Ovary (tissue), 3 donors: ENCODE measurements around the gene NUDT16L1.

Experiments
- EP300 ChIP-seq: sonication (generic); formaldehyde crosslinking; IDR thresholded peaks from one replicate; pipeline ENCODE4 v1.6.1; 2017; ENCODE audit warnings: antibody characterized with exemption
- TF ChIP-seq, protein P1 (sequence below), 3 donors: fragments of 450-650 bp in 2 of 3; fragments of 200-600 bp in 1 of 3; IDR thresholded peaks; one replicate each; pipeline versions ENCODE4 v1.5.1 to v1.8.0; 2016 to 2022; ENCODE audit warnings: antibody characterized with exemption in 3 of 3, mild to moderate bottlenecking in 1 of 3
- donor health status: DM: no; HTN: no; CAD: no.

DNA sequence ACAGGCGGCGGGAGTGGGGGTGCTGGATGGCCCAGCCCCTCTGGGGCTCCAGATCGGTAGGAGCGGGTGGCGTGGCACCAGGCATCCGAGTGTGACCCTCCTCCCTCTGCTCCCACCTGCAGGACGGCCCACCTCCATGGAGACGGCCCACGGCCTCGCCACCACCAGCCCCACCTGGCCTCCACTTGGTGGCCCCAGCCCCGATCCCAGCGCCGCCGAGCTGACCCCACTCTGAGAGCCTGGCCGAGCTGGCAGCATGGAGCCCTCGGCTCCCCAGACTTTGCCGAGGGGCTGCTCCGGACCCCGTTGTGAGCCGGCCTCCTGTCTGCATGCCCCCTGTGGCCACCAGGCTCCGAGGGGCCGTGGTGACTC is 4.7 kb upstream of the NUDT16L1 start:
- TF ChIP-seq, protein P1, sequence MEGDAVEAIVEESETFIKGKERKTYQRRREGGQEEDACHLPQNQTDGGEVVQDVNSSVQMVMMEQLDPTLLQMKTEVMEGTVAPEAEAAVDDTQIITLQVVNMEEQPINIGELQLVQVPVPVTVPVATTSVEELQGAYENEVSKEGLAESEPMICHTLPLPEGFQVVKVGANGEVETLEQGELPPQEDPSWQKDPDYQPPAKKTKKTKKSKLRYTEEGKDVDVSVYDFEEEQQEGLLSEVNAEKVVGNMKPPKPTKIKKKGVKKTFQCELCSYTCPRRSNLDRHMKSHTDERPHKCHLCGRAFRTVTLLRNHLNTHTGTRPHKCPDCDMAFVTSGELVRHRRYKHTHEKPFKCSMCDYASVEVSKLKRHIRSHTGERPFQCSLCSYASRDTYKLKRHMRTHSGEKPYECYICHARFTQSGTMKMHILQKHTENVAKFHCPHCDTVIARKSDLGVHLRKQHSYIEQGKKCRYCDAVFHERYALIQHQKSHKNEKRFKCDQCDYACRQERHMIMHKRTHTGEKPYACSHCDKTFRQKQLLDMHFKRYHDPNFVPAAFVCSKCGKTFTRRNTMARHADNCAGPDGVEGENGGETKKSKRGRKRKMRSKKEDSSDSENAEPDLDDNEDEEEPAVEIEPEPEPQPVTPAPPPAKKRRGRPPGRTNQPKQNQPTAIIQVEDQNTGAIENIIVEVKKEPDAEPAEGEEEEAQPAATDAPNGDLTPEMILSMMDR (IDR thresholded peaks at IDR 0.05), result no peak
- TF ChIP-seq EP300, result no peak
